Testis (tissue), 3 donors: ENCODE measurements around the gene KIF6. TPM values are rescaled to one million over a fixed set of nuclear protein-coding genes. Genes with fewer than 3 reads are reported as not detected.

Experiments
- DNase-seq: peaks from one replicate; pipeline ENCODE4 v3.0.0-alpha.2; 2019
- H3K27ac ChIP-seq, 2 donors: fragments of 200-600 bp; sonication (generic); one replicate each; pipeline ENCODE4 v1.5.1; 2019
- H3K27me3 ChIP-seq: fragments of 200-600 bp; sonication (generic); one replicate; pipeline ENCODE4 v1.5.1; 2019
- H3K36me3 ChIP-seq: fragments of 200-600 bp; sonication (generic); one replicate; pipeline ENCODE4 v1.5.1; 2017; ENCODE audit warnings: low read depth; ENCODE audit errors: missing control alignments
- H3K4me1 ChIP-seq: fragments of 200-600 bp; sonication (generic); one replicate; pipeline ENCODE4 v1.5.1; 2019
- H3K4me3 ChIP-seq, 2 donors: fragments of 200-600 bp; sonication (generic); one replicate each; pipeline ENCODE4 v1.5.1; 2017 to 2019
- H3K9me3 ChIP-seq: fragments of 200-600 bp; sonication (generic); one replicate; pipeline ENCODE4 v1.5.1; 2017
- POLR2A ChIP-seq: fragments of 450-650 bp; IDR thresholded peaks from one replicate; pipeline ENCODE4 v1.6.1; 2017; ENCODE audit warnings: antibody characterized with exemption, mild to moderate bottlenecking, moderate library complexity
- WGBS, 2 donors: methylation state at CpG; one replicate each; pipeline ENCODE4 v1.1.5; 2018; 5-methylcytosine and 5-hydroxymethylcytosine counted together
- intact Hi-C: fragments of 100-400 bp; cut with DNase I; formaldehyde crosslinking; loops from one replicate; pipeline ENCODE4 v1.15.1; 2023; ENCODE audit warnings: low total_unique reads
- polyA plus RNA-seq: library from polyadenylated mRNA; stranded (reverse); fragments of 350-450 nt; fragmentation: Illumina TruSeq; extraction: RNeasy Lipid Tissue Mini Kit (QIAGEN cat#74804); gene quantifications from one replicate; pipeline ENCODE4 v1.2.3, GENCODE V29; 2014; ENCODE audit warnings: low read depth, low replicate concordance; ENCODE audit not compliant: insufficient read depth
- total RNA-seq, 2 donors: library from RNA; depleted of rRNA; stranded (reverse); fragments of >200 nt; gene quantifications; one replicate each; pipeline ENCODE4 v1.2.3, GENCODE V29; 2016
- TF ChIP-seq, protein P1 (sequence below), 3 experiments: fragments of 450-650 bp in 2 of 3; fragments of 200-600 bp in 1 of 3; sonication (generic) in 1 of 3; IDR thresholded peaks; one replicate each; pipeline ENCODE4 v1.5.1; 2016 to 2019; ENCODE audit warnings: antibody characterized with exemption in 3 of 3, mild to moderate bottlenecking in 2 of 3, moderate library complexity in 1 of 3

Gene KIF6
- total and polyA plus RNA-seq, 3 donors from 2014 or later, result 4.2 to 12.0 (median 6.3) TPM

DNA sequence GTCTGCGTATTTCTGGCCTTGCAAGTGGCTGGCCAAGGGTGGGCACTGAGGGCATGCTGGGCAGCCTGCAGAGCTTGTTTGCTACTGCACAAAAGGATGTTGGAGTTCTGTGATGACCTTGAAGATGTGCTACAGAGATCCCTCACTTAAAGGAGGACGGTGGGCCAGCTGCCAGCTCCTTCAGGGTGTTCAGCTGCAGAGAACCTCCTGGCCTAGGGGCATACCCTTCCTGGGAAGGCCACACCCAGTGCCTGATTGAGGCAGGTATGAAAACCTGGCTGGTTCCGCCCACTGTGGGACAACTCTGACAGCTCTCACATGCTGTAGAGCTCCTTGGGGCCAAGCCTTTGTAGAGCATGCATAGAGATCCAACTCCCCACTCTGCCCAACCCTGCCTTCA, 408.0 kb downstream of the KIF6 start:
- H3K27ac ChIP-seq, result no peak overlapping the region
- H3K36me3 ChIP-seq, result no peaks in the 10 kb centered on the region
- peaks cover 9% of the 10 kb centered on the region for H3K4me1 ChIP-seq
- no peaks in the 10 kb centered on the region for H3K27me3 ChIP-seq
- DNase-seq, result no peak
- 80% methylated on average over 2 to 3 of the region's 3 CpGs for WGBS, 2 donors
- H3K9me3 ChIP-seq, result no peaks in the 10 kb centered on the region
- intact Hi-C loops, result no loop called here
- H3K4me3 ChIP-seq, result no peak overlapping the region
- TF ChIP-seq, protein P1, sequence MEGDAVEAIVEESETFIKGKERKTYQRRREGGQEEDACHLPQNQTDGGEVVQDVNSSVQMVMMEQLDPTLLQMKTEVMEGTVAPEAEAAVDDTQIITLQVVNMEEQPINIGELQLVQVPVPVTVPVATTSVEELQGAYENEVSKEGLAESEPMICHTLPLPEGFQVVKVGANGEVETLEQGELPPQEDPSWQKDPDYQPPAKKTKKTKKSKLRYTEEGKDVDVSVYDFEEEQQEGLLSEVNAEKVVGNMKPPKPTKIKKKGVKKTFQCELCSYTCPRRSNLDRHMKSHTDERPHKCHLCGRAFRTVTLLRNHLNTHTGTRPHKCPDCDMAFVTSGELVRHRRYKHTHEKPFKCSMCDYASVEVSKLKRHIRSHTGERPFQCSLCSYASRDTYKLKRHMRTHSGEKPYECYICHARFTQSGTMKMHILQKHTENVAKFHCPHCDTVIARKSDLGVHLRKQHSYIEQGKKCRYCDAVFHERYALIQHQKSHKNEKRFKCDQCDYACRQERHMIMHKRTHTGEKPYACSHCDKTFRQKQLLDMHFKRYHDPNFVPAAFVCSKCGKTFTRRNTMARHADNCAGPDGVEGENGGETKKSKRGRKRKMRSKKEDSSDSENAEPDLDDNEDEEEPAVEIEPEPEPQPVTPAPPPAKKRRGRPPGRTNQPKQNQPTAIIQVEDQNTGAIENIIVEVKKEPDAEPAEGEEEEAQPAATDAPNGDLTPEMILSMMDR (IDR thresholded peaks at IDR 0.05), result no peak
- no peak for TF ChIP-seq POLR2A

DNA sequence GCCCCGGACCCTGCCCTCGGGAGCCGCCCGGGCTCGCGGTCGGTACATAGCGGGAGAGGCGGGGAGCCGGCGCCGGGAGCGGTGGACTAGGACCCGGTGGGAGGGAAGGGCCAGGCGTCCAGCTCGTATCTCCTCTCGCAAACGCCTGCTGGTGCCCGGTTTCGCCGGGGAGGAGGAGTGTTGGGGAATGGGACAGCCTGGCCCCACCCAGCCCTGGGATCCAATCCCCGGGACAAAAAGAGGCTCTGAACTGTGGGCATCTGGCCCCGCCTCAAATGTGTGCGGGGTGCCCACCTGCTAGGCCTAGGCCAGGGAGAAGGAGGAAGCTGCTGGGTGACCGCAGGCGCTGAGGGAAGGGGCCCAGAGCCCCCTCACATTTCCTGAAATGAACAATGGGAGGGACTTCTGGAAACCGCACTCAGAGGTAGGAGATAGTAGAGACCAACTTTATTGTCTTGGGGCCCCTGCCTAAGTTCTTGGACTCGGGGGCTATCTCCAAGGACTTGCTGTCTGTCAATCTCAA, 410.9 kb downstream of the KIF6 start, which contains the start of gene KCNK17:
KCNK17 (minus strand) TSS at position 147 of the 523 bp plus-strand sequence; CDS start at position 48, 99 bp downstream.
- H3K4me1 ChIP-seq, result peaks cover 9% of the 10 kb centered on the region
- no peak for DNase-seq
- no peaks in the 10 kb centered on the region for H3K9me3 ChIP-seq
- H3K27me3 ChIP-seq, result no peaks in the 10 kb centered on the region
- TF ChIP-seq, protein P1 (IDR thresholded peaks at IDR 0.05), result no peak
- TF ChIP-seq POLR2A, result no peak
- peak within 1 kb of the TSS; percentile 39 to 57 for H3K4me3 ChIP-seq
- 11 to 27% methylated on average over 10 to 28 of the region's 28 CpGs for WGBS, 2 donors
- no peaks in the 10 kb centered on the region for H3K36me3 ChIP-seq
- intact Hi-C loops, result no loop called here
- H3K27ac ChIP-seq, result no peak within 1 kb of the TSS

DNA sequence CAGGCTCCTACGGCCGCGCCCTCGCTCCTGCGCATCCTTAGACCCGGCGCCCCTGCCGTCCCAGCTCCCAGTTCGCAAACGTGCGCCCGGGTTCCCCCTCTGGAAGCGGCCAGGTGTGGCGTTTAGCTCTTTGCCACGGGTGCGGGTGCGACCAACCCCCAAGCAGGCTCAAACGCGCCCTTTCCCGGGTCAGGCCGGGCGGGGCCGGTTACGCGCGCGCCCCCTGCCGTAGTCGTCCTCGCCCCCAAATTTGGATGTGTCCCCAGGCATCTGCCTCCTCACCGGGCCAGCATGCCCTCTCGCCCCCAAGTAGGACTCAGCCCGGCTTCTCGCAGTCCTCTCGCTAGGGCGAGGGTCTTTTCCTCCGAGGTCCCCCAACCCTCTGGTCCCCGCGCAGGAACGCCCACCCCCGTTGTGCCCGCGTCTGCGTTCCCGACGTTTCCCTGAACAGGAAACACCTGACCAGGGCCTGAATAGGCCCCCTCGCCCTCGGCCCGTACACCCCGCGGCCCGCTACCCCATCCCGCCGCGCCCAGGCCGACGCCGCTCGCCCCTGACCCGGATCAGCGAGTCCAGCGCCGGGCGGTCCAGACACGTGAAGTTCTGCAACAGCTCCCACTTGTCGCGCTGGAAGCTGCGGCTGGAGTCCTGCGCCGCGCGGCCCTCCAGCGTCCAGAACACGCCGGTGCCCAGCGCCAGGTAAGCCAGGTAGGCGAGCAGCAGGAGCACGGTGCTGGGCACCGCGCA, 411.5 kb downstream of the KIF6 start:
- Histone ChIP-seq H3K4me1 (peaks cover 9% of the 10 kb centered on the region), H3K27ac (no peak overlapping the region), H3K9me3 (no peaks in the 10 kb centered on the region), H3K4me3 (peak overlapping the region; percentile 39 to 57), H3K36me3 (no peaks in the 10 kb centered on the region), H3K27me3 (no peaks in the 10 kb centered on the region)
- DNase-seq, result no peak
- intact Hi-C loops, result no loop called here
- 1 to 3% methylated on average over 28 to 79 of the region's 80 CpGs for WGBS, 2 donors
- no peak for TF ChIP-seq POLR2A
- TF ChIP-seq, protein P1 (IDR thresholded peaks at IDR 0.05), result no peak

DNA sequence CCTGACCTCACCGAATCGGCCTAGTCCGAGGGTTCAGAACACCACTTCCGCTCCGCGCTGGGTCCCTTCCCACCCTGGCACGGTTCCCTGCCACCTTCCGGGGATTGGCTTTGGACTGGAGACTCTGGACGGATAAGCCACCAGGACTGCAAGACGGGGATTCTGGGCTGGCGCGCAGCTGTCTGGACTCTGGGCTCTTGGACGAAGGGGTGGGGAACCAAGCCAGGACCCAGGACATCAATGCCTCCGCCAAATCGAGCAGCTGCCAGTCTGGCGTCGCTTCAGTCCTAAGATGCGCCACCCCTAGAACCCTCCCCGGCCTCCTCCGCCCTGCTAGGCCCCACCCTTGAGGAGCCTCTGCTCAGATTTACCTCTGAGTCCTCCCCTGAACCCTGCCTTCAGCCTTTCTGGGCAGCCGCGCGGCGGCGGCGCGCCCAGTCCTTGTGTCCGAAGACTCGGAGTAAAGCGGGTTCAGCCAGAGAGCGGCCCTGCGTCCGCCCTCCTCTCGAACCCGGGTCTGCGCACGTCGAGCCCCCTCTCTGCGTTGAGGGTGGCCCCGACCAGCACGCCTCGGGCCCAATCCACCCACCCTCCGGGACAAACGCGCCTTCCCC, 412.2 kb downstream of the KIF6 start:
- no peak for DNase-seq
- TF ChIP-seq POLR2A, result no peak
- TF ChIP-seq, protein P1 (IDR thresholded peaks at IDR 0.05), result no peak
- H3K27me3 ChIP-seq, result no peaks in the 10 kb centered on the region
- peak overlapping the region; percentile 39 to 57 for H3K4me3 ChIP-seq
- intact Hi-C loops, result no loop called here
- WGBS, 2 donors, result 1 to 15% methylated on average over 14 to 43 of the region's 45 CpGs
- no peak overlapping the region for H3K27ac ChIP-seq
- H3K9me3 ChIP-seq, result no peaks in the 10 kb centered on the region
- no peaks in the 10 kb centered on the region for H3K36me3 ChIP-seq
- peaks cover 9% of the 10 kb centered on the region for H3K4me1 ChIP-seq
